ENCODE data around the gene TNIK.

GRCh38 chr3:171133796-171134569 lies 326.2 kb downstream of the TNIK start:
- TF ChIP-seq CTCF (IDR thresholded peaks at IDR 0.05) (no peak), EP300 (IDR thresholded peaks at IDR 0.05) (no peak), POLR2AphosphoS5 (IDR thresholded peaks at IDR 0.05) (no peak)

Data from stomach (tissue), 4 donors.